Breast epithelium (tissue), 4 donors: ENCODE results near the gene WDR62. TPM values are rescaled to one million over a fixed set of nuclear protein-coding genes. Genes with fewer than 3 reads are reported as not detected.

Experiments
- DNase-seq, 2 donors: peaks; one replicate each; pipeline ENCODE4 v3.0.0-alpha.2; 2019; ENCODE audit warnings: low spot score in 2 of 2
- H3K27ac ChIP-seq, 2 donors: fragments of 200-600 bp; sonication (generic) in 1 of 2; one replicate each; pipeline ENCODE4 v1.5.1; 2016 to 2019; ENCODE audit warnings: mild to moderate bottlenecking in 1 of 2
- H3K27me3 ChIP-seq, 2 donors: fragments of 200-600 bp; sonication (generic) in 1 of 2; one replicate each; pipeline versions ENCODE4 v1.5.1 to v1.6.0; 2017 to 2019; ENCODE audit warnings: control low read depth in 1 of 2, mild to moderate bottlenecking in 1 of 2
- H3K36me3 ChIP-seq: fragments of 200-600 bp; one replicate; pipeline ENCODE4 v1.5.1; 2019
- H3K4me1 ChIP-seq, 2 donors: fragments of 200-600 bp; sonication (generic); one replicate each; pipeline ENCODE4 v1.5.1; 2016 to 2019; ENCODE audit warnings: control low read depth in 1 of 2
- H3K4me3 ChIP-seq, 3 donors: fragments of 200-600 bp; sonication (generic); 1 replicate in 2 of 3; 2 replicates in 1 of 3; pipeline ENCODE4 v1.5.1; 2016 to 2019; ENCODE audit warnings: mild to moderate bottlenecking in 3 of 3, moderate library complexity in 2 of 3
- H3K9me3 ChIP-seq, 2 donors: fragments of 200-600 bp; sonication (generic) in 1 of 2; one replicate each; pipeline ENCODE4 v1.5.1; 2016 to 2019; ENCODE audit warnings: control low read depth in 1 of 2
- POLR2A ChIP-seq: fragments of 450-650 bp; IDR thresholded peaks from one replicate; pipeline ENCODE4 v1.6.1; 2016; ENCODE audit warnings: antibody characterized with exemption, mild to moderate bottlenecking, moderate library complexity
- POLR2AphosphoS5 ChIP-seq, 3 donors: sonication (generic); formaldehyde crosslinking; IDR thresholded peaks; one replicate each; pipeline ENCODE4 v1.6.1; 2017; ENCODE audit warnings: antibody characterized with exemption in 3 of 3
- intact Hi-C: fragments of 100-400 bp; cut with DNase I; formaldehyde crosslinking; loops from one replicate; pipeline ENCODE4 v1.15.1; 2023; ENCODE audit warnings: low total_unique reads
- total RNA-seq, 3 donors: library from RNA; depleted of rRNA; stranded (reverse); fragments of >200 nt; gene quantifications; one replicate each; pipeline ENCODE4 v1.1.0, GENCODE V29; 2016
- TF ChIP-seq, protein P1 (sequence below), 3 donors: fragments of 450-650 bp; IDR thresholded peaks; one replicate each; pipeline ENCODE4 v1.5.1; 2016 to 2017; ENCODE audit warnings: antibody characterized with exemption in 3 of 3, mild to moderate bottlenecking in 3 of 3, moderate library complexity in 3 of 3

WDR62 gene
- total RNA-seq, 3 donors from 2014 or later, result 0.59 to 0.98 (median 0.80) TPM

- H3K27ac ChIP-seq, result no peak overlapping the region
- no peaks in the 10 kb centered on the region for H3K36me3 ChIP-seq
Observed at GRCh38 chr19:36028313-36029041, 26.2 kb upstream of the WDR62 start.

DNA sequence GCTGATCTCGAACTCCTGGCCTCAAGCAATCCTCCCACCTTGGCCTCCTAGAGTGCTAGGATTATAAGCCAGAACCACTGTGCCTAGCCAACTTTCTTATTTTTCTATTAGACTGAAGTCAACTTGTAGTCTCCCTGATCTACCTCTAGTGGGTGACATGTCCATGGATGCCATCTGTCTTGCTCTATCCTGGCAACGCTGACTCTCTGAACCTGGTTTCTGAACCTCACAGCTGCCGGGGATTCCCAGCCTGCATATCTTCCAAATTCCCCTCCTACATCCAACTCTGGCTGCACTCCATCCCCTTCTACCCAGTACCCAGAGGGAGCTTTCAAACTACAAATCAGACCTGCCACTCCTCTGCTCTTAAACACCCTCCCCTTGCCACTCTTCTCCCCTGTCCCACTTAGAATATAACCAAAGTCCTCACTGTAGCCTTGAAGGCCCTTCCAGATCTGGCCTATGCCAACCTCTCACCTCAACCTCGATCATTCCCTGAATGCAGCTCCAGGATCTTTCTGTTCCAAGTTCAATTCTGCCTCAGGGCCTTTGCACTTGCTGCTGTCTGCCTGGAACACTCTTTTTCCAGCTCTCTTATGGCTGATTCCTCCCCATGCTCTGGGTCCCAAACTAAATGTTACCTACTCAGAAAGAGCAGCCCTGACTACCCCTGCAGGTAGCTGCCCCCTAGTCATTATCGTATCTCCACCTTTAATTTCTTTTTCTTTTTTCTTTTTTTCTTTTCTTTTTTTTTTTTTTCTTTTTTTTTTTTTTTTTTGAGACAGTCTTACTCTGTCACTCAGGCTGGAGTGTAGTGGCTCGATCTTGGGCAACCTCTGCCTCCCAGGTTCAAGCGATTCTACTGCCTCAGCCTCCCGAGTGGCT, 24.2 kb upstream of the WDR62 start:
- H3K4me3 ChIP-seq, result no peak overlapping the region
- DNase-seq, result no peak
- H3K4me1 ChIP-seq, result no peaks in the 10 kb centered on the region
- H3K9me3 ChIP-seq, result no peaks in the 10 kb centered on the region
- intact Hi-C loops, result no loop called here
- no peaks in the 10 kb centered on the region for H3K27me3 ChIP-seq
- no peaks in the 10 kb centered on the region for H3K36me3 ChIP-seq
- TF ChIP-seq, protein P1, sequence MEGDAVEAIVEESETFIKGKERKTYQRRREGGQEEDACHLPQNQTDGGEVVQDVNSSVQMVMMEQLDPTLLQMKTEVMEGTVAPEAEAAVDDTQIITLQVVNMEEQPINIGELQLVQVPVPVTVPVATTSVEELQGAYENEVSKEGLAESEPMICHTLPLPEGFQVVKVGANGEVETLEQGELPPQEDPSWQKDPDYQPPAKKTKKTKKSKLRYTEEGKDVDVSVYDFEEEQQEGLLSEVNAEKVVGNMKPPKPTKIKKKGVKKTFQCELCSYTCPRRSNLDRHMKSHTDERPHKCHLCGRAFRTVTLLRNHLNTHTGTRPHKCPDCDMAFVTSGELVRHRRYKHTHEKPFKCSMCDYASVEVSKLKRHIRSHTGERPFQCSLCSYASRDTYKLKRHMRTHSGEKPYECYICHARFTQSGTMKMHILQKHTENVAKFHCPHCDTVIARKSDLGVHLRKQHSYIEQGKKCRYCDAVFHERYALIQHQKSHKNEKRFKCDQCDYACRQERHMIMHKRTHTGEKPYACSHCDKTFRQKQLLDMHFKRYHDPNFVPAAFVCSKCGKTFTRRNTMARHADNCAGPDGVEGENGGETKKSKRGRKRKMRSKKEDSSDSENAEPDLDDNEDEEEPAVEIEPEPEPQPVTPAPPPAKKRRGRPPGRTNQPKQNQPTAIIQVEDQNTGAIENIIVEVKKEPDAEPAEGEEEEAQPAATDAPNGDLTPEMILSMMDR (IDR thresholded peaks at IDR 0.05), result no peak
- no peak for TF ChIP-seq POLR2AphosphoS5 (IDR thresholded peaks at IDR 0.05)
- no peak for TF ChIP-seq POLR2A
- no peak overlapping the region for H3K27ac ChIP-seq

More at GRCh38 chr19:36028313-36029041, 26.2 kb upstream of the WDR62 start:
- Histone ChIP-seq H3K4me1 (no peaks in the 10 kb centered on the region), H3K9me3 (no peaks in the 10 kb centered on the region), H3K27me3 (no peaks in the 10 kb centered on the region), H3K4me3 (no peak overlapping the region)
- intact Hi-C loops, result no loop called here
- no peak for DNase-seq
- TF ChIP-seq POLR2AphosphoS5 (IDR thresholded peaks at IDR 0.05), result no peak
- TF ChIP-seq POLR2A, result no peak
- TF ChIP-seq, protein P1 (IDR thresholded peaks at IDR 0.05), result no peak

- no peak overlapping the region for H3K4me3 ChIP-seq
- intact Hi-C loops, result no loop called here
- H3K27me3 ChIP-seq, result no peaks in the 10 kb centered on the region
- DNase-seq, result no peak
- no peaks in the 10 kb centered on the region for H3K9me3 ChIP-seq
- no peaks in the 10 kb centered on the region for H3K36me3 ChIP-seq
- no peaks in the 10 kb centered on the region for H3K4me1 ChIP-seq
- TF ChIP-seq POLR2A (no peak), POLR2AphosphoS5 (IDR thresholded peaks at IDR 0.05) (no peak)
- TF ChIP-seq, protein P1 (IDR thresholded peaks at IDR 0.05), result no peak
- no peak overlapping the region for H3K27ac ChIP-seq
Observed at GRCh38 chr19:36031308-36031707, 23.4 kb upstream of the WDR62 start.

- Histone ChIP-seq H3K36me3 (no peaks in the 10 kb centered on the region), H3K4me1 (no peaks in the 10 kb centered on the region), H3K27me3 (no peaks in the 10 kb centered on the region), H3K27ac (peak within 1 kb of the TSS; percentile 62 to 64), H3K4me3 (peak within 1 kb of the TSS; percentile 62 to 66 (median 65)), H3K9me3 (no peaks in the 10 kb centered on the region)
- intact Hi-C loops, result no loop called here
- DNase-seq, result no peak
- no peak for TF ChIP-seq POLR2AphosphoS5 (IDR thresholded peaks at IDR 0.05)
- no peak for TF ChIP-seq POLR2A
- TF ChIP-seq, protein P1 (IDR thresholded peaks at IDR 0.05), result no peak
Observed at GRCh38 chr19:36032251-36033104, 22.2 kb upstream of the WDR62 start, which contains the start of gene CLIP3. CLIP3 (minus strand) TSS chr19:36032873; CDS start chr19:36032357, 516 bp downstream.
